Activated naive CD4-positive, alpha-beta T cell treated with anti-CD3 and anti-CD28 coated beads for 36 hours (primary cell): Measurements from ENCODE around the gene CHMP1A. TPM values are rescaled to one million over a fixed set of nuclear protein-coding genes. Genes with fewer than 3 reads are reported as not detected.
"Not testable (repeated sequence)": the region's sequence is repeated elsewhere in the genome, so short reads cannot be mapped to it uniquely, and the experiment has no call there.

Source experiments
- CTCF ChIA-PET: fragments of 350-600 bp; sonication (Branson Sonifier 250); formaldehyde crosslinking; loops from one replicate; lab custom pipeline; 2021; ENCODE audit warnings: antibody characterized with exemption; lab: Charles Lee
- DNase-seq: peaks from one replicate; pipeline ENCODE4 v3.0.0-alpha.2; 2020
- H3K27ac Mint-ChIP-seq: one replicate; pipeline ENCODE4 v1.8.0; 2021; ENCODE audit warnings: mild to moderate bottlenecking, mixed read lengths
- H3K27me3 Mint-ChIP-seq: one replicate; pipeline ENCODE4 v1.8.0; 2021; ENCODE audit warnings: low read depth, mixed read lengths
- H3K36me3 Mint-ChIP-seq: one replicate; pipeline ENCODE4 v1.8.0; 2021; ENCODE audit warnings: low read depth, mixed read lengths
- H3K4me1 Mint-ChIP-seq: one replicate; pipeline ENCODE4 v1.8.0; 2021; ENCODE audit warnings: low read depth, mixed read lengths
- H3K4me3 Mint-ChIP-seq: one replicate; pipeline ENCODE4 v1.8.0; 2021; ENCODE audit warnings: mild to moderate bottlenecking, moderate library complexity, mixed read lengths
- H3K9me3 Mint-ChIP-seq: one replicate; pipeline ENCODE4 v1.8.0; 2021; ENCODE audit warnings: mixed read lengths
- intact Hi-C: fragments of 100-400 bp; cut with micrococcal nuclease; formaldehyde crosslinking; loops from one replicate; pipeline ENCODE4 v1.15.1; 2023
- total RNA-seq, 2 experiments: library from RNA; stranded (reverse); gene quantifications; one replicate each; pipeline ENCODE4 v1.2.3, GENCODE V29; 2021

The CHMP1A gene
- total RNA-seq, 2 experiments from 2014 or later, result 46.8 to 48.4 TPM

DNA sequence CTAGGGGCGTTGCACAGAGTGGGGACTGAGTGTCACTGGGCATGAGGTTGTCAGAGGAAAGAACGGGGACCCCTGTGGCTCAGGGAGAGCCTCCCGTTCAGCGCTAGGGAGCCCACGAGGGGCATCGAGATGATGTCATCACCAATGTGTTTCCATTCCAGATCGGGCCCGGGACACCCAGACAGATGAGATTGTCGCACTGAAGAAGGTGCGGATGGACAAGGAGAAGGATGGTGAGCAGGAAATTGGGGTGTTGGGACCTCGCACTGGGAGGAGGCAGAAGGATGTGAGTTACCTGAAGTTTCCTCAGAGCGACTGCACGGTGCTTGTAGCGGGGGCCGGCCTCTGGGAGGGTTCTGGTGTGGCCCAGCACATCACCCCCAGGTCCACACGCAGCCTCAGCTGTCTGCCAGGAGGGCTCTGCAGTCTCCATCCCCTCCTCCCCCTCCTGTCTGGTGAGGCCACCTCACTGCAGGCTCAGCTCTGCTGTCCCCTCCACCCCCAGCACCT lies 32.9 kb upstream of the CHMP1A start:
- CTCF ChIA-PET, result interaction anchor here (1.0 kb wide), 1 partner anchor 10 kb away, joined by 5 read pairs; no protein-coding TSS in a partner anchor
- intact Hi-C loops, result no loop called here

DNA sequence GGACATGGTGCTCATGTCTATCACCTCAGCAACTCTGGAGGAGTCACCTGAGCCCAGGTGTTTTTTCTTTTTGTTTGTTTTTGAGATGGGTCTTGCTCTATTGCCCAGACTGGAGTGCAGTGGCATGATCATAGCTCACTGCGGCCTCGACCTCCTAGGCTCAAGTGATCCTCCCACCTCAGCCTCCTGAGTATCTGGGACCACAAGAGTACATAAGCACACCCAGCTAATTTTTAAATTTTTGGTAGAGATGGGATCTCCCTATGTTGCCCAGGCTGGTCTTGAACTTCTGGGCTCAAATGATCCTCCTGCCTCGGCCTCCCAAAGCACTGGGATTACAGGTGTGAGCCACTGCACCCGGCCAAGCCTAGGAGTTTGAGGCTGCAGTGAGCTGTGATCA lies 32.1 kb upstream of the CHMP1A start:
- H3K4me3 Mint-ChIP-seq, DNase-seq, H3K9me3 Mint-ChIP-seq, H3K27ac Mint-ChIP-seq, intact Hi-C loops, H3K27me3 Mint-ChIP-seq: not testable (repeated sequence)
- CTCF ChIA-PET, result interaction anchor here (1.0 to 1.3 kb wide), 2 partner anchors 9 to 11 kb away, joined by 3 to 5 read pairs; no protein-coding TSS in a partner anchor
- peaks cover 25% of the 10 kb centered on the region for H3K36me3 Mint-ChIP-seq
- H3K4me1 Mint-ChIP-seq, result peaks cover 15% of the 10 kb centered on the region

More for the DNA sequence above, 32.9 kb upstream of the CHMP1A start:
- Mint-ChIP-seq H3K4me3 (no peak overlapping the region), H3K36me3 (peaks cover 26% of the 10 kb centered on the region), H3K9me3 (no peaks in the 10 kb centered on the region), H3K4me1 (peaks cover 15% of the 10 kb centered on the region), H3K27ac (no peak overlapping the region), H3K27me3 (no peaks in the 10 kb centered on the region)
- DNase-seq, result no peak

DNA sequence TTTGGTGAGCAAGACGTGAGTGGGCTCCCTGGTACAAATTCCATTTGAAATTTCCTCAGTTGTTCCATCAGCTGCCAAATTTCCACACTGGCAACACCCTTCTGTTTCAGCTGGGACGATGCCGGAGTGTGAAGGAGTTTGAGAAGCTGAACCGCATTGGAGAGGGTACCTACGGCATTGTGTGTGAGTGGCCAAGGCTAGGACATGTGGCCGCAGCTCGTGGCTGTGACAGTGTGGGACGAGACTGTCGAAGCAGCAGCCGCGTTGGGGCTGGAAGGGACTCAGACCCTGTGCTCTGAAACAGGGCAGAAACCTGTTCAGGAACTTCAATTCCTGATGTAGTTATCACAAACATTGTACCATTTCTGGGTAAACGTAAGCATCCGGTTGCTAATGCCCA lies 31.6 kb upstream of the CHMP1A start:
- DNase-seq, result no peak
- Mint-ChIP-seq H3K4me3 (no peak overlapping the region), H3K4me1 (peaks cover 15% of the 10 kb centered on the region), H3K36me3 (peaks cover 25% of the 10 kb centered on the region), H3K27ac (no peak overlapping the region), H3K27me3 (no peaks in the 10 kb centered on the region), H3K9me3 (no peaks in the 10 kb centered on the region)
- intact Hi-C loops, result no loop called here
- CTCF ChIA-PET, result interaction anchor here (1.3 kb wide), 1 partner anchor 10 kb away, joined by 3 read pairs; no protein-coding TSS in a partner anchor

- Mint-ChIP-seq H3K27me3 (no peaks in the 10 kb centered on the region), H3K4me1 (peaks cover 15% of the 10 kb centered on the region), H3K9me3 (no peaks in the 10 kb centered on the region), H3K4me3 (peak overlapping the region; percentile 92), H3K27ac (no peak overlapping the region), H3K36me3 (peaks cover 25% of the 10 kb centered on the region)
- CTCF ChIA-PET, result interaction anchor here (1.3 kb wide), 1 partner anchor 10 kb away, joined by 3 read pairs; no protein-coding TSS in a partner anchor
- intact Hi-C loops, result no loop called here
- no peak for DNase-seq
Measured at GRCh38 chr16:89688395-89688794, 30.9 kb upstream of the CHMP1A start.

DNA sequence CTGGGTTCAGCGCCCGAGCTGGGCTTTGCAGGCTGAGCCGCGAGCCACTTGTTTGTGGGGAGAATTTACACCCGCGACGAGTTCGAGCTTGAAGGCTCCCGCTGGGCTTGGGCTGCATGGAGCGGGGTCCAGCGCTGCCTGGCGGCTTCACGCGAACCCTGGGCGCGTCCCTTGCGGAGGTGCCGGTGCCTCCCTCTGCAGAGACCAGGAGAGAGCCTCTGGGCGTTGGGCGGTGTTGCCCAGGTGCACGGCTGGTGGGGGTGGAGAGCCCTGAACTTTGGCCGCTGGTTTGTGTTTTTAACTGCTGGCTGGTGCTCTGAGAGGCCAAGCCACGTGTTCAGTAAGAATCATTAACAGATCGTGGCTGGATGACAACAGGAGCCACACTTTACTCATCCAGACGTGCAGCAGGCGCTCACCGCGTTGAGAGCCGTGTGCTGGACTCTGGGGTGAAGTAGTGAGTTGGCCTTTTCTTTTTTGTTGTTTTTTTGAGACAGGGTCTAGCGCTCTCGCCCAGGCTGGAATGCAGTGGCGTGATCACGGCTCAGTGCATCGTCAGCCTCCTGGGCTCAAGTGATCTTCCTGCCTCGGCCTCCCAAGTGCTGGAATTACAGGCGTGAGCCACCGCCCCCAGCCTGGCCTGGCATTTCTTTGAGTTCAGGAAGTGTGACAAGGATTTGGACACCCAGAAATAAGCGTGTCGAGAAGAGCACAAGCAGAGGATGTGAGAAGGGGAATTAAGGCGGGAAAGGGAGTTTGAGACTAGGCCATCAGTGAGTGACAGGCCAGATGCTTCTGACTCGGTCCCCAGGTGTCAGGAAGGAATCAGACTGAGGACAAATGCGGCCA lies 29.8 kb upstream of the CHMP1A start:
- intact Hi-C loops, result loop anchor here (2.0 kb wide), 1 partner anchor 29 kb away; no protein-coding TSS in a partner anchor
- peaks cover 21% of the 10 kb centered on the region for H3K36me3 Mint-ChIP-seq
- peaks cover 15% of the 10 kb centered on the region for H3K4me1 Mint-ChIP-seq
- no peak for DNase-seq
- no peaks in the 10 kb centered on the region for H3K27me3 Mint-ChIP-seq
- peak overlapping the region; percentile 77 for H3K27ac Mint-ChIP-seq
- CTCF ChIA-PET, result interaction anchor here (0.7 to 1.4 kb wide), 4 partner anchors 12 to 112 kb away, joined by 3 to 5 read pairs (median 4); partner anchors contain the start of genes CPNE7 and SPATA2L
- no peaks in the 10 kb centered on the region for H3K9me3 Mint-ChIP-seq
- H3K4me3 Mint-ChIP-seq, result peak overlapping the region; percentile 92

GRCh38 chr16:89686520-89687091 lies 29.1 kb upstream of the CHMP1A start, which contains the start of gene CDK10:
Gene CDK10, plus strand, starts transcription at chr16:89686689. Its CDS starts 22 bp downstream, at chr16:89686711.
- intact Hi-C loops, result loop anchor here (1.0 to 2.0 kb wide), 2 partner anchors 15 to 28 kb away; partner anchors contain the start of gene SPATA2L
- peaks cover 15% of the 10 kb centered on the region for H3K4me1 Mint-ChIP-seq
- H3K27me3 Mint-ChIP-seq, result no peaks in the 10 kb centered on the region
- peak; percentile 86 for DNase-seq
- H3K9me3 Mint-ChIP-seq, result no peaks in the 10 kb centered on the region
- CTCF ChIA-PET, result interaction anchor here (0.7 to 1.4 kb wide), 4 partner anchors 13 to 111 kb away, joined by 3 to 5 read pairs (median 4); partner anchors contain the start of genes CPNE7 and SPATA2L
- peak within 1 kb of the TSS; percentile 92 for H3K4me3 Mint-ChIP-seq
- peaks cover 18% of the 10 kb centered on the region for H3K36me3 Mint-ChIP-seq
- peak within 1 kb of the TSS; percentile 89 for H3K27ac Mint-ChIP-seq

DNA sequence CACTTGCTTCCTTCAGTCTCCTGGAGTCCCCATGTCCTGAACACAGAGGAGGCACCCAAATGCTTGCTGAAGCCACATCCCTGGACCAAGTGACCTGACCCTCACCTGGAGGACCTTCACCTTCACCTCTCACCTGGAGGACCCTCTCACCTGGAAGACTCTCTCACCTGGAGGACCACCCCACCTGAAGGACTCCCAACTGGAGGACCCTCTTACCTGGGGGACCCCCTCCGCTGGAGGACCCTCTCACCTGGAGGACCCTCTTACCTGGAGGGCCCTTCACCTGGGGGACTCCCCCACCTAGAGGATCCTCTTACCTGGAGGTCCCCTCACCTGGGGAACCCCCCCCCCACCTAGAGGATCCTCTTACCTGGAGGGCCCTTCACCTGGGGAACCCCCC lies 28.4 kb upstream of the CHMP1A start:
- Mint-ChIP-seq H3K27me3 (no peaks in the 10 kb centered on the region), H3K4me3 (peak overlapping the region; percentile 55), H3K4me1 (peaks cover 15% of the 10 kb centered on the region), H3K36me3 (peaks cover 14% of the 10 kb centered on the region), H3K9me3 (no peaks in the 10 kb centered on the region), H3K27ac (no peak overlapping the region)
- CTCF ChIA-PET, result interaction anchor here (1.0 to 1.4 kb wide), 2 partner anchors 15 to 110 kb away, joined by 4 to 5 read pairs; partner anchors contain the start of genes CPNE7 and SPATA2L
- DNase-seq, result no peak
- intact Hi-C loops, result loop anchor here (1.0 to 2.0 kb wide), 2 partner anchors 15 to 27 kb away; partner anchors contain the start of gene SPATA2L

DNA sequence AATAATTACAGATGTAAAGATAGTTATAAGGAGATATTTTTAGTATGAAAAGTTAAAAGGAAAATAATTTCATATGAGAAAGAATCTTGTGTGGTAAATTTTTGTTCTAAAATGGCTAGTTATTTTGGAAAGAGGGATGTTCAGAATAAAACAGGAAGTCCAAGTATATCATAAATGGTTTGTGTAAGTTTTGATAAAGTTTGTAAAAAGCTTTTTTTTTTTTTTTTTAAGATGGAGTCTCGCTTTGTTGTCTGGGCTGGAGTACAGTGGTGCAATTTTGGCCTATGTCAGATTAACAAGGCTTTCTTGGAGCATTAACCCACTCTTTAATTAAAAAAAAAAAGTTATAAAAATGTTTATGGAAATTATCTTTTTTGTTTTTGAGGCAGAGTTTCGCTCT lies 20.8 kb upstream of the CHMP1A start:
- CTCF ChIA-PET, result interaction anchor here (0.6 kb wide), 1 partner anchor 237 kb away, joined by 3 read pairs; no protein-coding TSS in a partner anchor
- Mint-ChIP-seq H3K36me3 (no peaks in the 10 kb centered on the region), H3K27me3 (no peaks in the 10 kb centered on the region), H3K4me3 (no peak overlapping the region), H3K9me3 (peaks cover 3% of the 10 kb centered on the region), H3K4me1 (no peaks in the 10 kb centered on the region), H3K27ac (no peak overlapping the region)
- intact Hi-C loops, result no loop called here
- no peak for DNase-seq

GRCh38 chr16:89672177-89672941 lies 14.9 kb upstream of the CHMP1A start:
- no peaks in the 10 kb centered on the region for H3K9me3 Mint-ChIP-seq
- DNase-seq, result no peak

GRCh38 chr16:89671565-89671964 lies 14.1 kb upstream of the CHMP1A start:
- CTCF ChIA-PET, result interaction anchor here (0.9 to 1.0 kb wide), 2 partner anchors 30 to 71 kb away, joined by 3 read pairs; no protein-coding TSS in a partner anchor
- peaks cover 23% of the 10 kb centered on the region for H3K4me1 Mint-ChIP-seq
- intact Hi-C loops, H3K27ac Mint-ChIP-seq, DNase-seq, H3K9me3 Mint-ChIP-seq, H3K27me3 Mint-ChIP-seq, H3K4me3 Mint-ChIP-seq, H3K36me3 Mint-ChIP-seq: not testable (repeated sequence)

More at GRCh38 chr16:89672177-89672941, 14.9 kb upstream of the CHMP1A start:
- H3K36me3 Mint-ChIP-seq, result no peaks in the 10 kb centered on the region
- intact Hi-C loops, result no loop called here
- CTCF ChIA-PET, result interaction anchor here (1.0 kb wide), 1 partner anchor 31 kb away, joined by 3 read pairs; no protein-coding TSS in a partner anchor
- H3K4me1 Mint-ChIP-seq, result peaks cover 23% of the 10 kb centered on the region
- no peak overlapping the region for H3K4me3 Mint-ChIP-seq
- H3K27me3 Mint-ChIP-seq, result no peaks in the 10 kb centered on the region
- H3K27ac Mint-ChIP-seq, result no peak overlapping the region
